Erythroblast (primary cell): ENCODE measurements around the gene GJE1.

Experiments
- GATA1 ChIP-seq: IDR thresholded peaks from 2 replicates; pipeline ENCODE4 v1.6.1; 2011; ENCODE audit warnings: low read depth, mild to moderate bottlenecking, control low read depth, low read length, moderate library complexity
- POLR2A ChIP-seq: IDR thresholded peaks from 2 replicates; pipeline ENCODE4 v1.6.1; 2011; ENCODE audit warnings: mild to moderate bottlenecking, low read length

DNA sequence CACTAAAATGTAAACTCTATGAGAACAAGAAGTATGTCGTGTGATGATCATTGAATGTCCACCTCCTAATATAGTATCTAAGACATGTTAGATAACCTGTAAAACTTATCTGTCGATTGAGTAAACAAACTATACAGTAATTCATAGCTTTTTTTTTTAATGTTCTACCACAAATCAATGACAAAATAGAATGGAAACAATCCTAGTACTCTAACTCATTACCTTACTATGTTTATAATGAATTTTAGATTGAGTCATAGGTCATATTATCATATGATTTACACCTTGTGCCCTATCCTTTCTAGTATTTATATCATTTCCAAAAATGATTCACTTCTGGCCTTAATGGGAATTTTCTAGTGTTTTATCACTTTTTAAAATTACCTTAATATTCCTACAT is 20.5 kb downstream of the GJE1 start:
- no peak for TF ChIP-seq POLR2A
- no peak for TF ChIP-seq GATA1
